SK-N-MC (cell line): Measurements from ENCODE around the gene MRPS10.
"Not testable (repeated sequence)": the region's sequence is repeated elsewhere in the genome, so short reads cannot be mapped to it uniquely, and the experiment has no call there.

Source experiments
- DNase-seq: peaks from one replicate; pipeline ENCODE4 v3.0.0-alpha.2; 2011; ENCODE audit warnings: low read depth, low spot score
- H3K27ac ChIP-seq: fragments of 200-600 bp; sonication (generic); 2 replicates; pipeline ENCODE4 v1.5.1; 2016; ENCODE audit warnings: mixed run types
- H3K36me3 ChIP-seq: fragments of 200-600 bp; sonication (generic); 2 replicates; pipeline ENCODE4 v1.6.1; 2017; ENCODE audit warnings: antibody characterized with exemption, low read length, mixed read lengths; ENCODE audit not compliant: insufficient read depth
- H3K4me3 ChIP-seq: fragments of 200-600 bp; sonication (generic); 2 replicates; pipeline ENCODE4 v1.5.1; 2016
- H3K9ac ChIP-seq: fragments of 200-600 bp; sonication (generic); 2 replicates; pipeline ENCODE4 v1.8.0; 2017; ENCODE audit warnings: mixed run types, mixed read lengths; ENCODE audit not compliant: insufficient read length
- H3K9me3 ChIP-seq: fragments of 200-600 bp; sonication (generic); 2 replicates; pipeline ENCODE4 v1.6.1; 2017; ENCODE audit warnings: low read depth, mild to moderate bottlenecking, antibody characterized with exemption, low read length, moderate library complexity, mixed read lengths
- EZH2 ChIP-seq: fragments of 200-600 bp; sonication (generic); IDR thresholded peaks from one replicate; pipeline ENCODE4 v1.6.1; 2017; ENCODE audit warnings: antibody characterized with exemption
- FOXP2 ChIP-seq: optimal IDR thresholded peaks from 2 replicates; pipeline ENCODE3; 2011; ENCODE audit warnings: mild to moderate bottlenecking, moderate library complexity; ENCODE audit not compliant: insufficient read depth; ENCODE audit errors: extremely low read length, control extremely low read depth
- POLR2AphosphoS5 ChIP-seq: IDR thresholded peaks from 2 replicates; pipeline ENCODE4 v1.6.1; 2012; ENCODE audit warnings: mild to moderate bottlenecking, low read depth, low read length, borderline replicate concordance

Gene MRPS10

GRCh38 chr6:42204768-42205282 is 12.8 kb downstream of the MRPS10 start:
- H3K36me3 ChIP-seq = peaks cover 29% of the 10 kb centered on the region
- no peak for DNase-seq
- no peaks in the 10 kb centered on the region for H3K9me3 ChIP-seq
- no peak overlapping the region for H3K9ac ChIP-seq
- no peak overlapping the region for H3K27ac ChIP-seq
- H3K4me3 ChIP-seq = no peak overlapping the region
- TF ChIP-seq EZH2 (no peak), POLR2AphosphoS5 (no peak), FOXP2 (no peak)

- no peak overlapping the region for H3K27ac ChIP-seq
These were observed 14.5 kb downstream of the MRPS10 start for GRCh38 chr6:42203183-42203582.

GRCh38 chr6:42202131-42202915 is 15.3 kb downstream of the MRPS10 start:
- not testable (repeated sequence) for H3K4me3 ChIP-seq, H3K36me3 ChIP-seq, H3K9ac ChIP-seq, H3K9me3 ChIP-seq, DNase-seq, H3K27ac ChIP-seq

More at GRCh38 chr6:42203183-42203582, 14.5 kb downstream of the MRPS10 start:
- Histone ChIP-seq H3K9me3 (no peaks in the 10 kb centered on the region), H3K4me3 (no peak overlapping the region), H3K36me3 (peaks cover 13% of the 10 kb centered on the region), H3K9ac (no peak overlapping the region)
- TF ChIP-seq EZH2 (no peak), FOXP2 (no peak), POLR2AphosphoS5 (no peak)
- no peak for DNase-seq

GRCh38 chr6:42201382-42201781 is 16.3 kb downstream of the MRPS10 start:
- H3K27ac ChIP-seq = no peak overlapping the region
- H3K4me3 ChIP-seq = no peak overlapping the region
- no peak for DNase-seq
- H3K36me3 ChIP-seq = peaks cover 3% of the 10 kb centered on the region
- no peak for TF ChIP-seq FOXP2
- H3K9ac ChIP-seq = no peak overlapping the region
- no peaks in the 10 kb centered on the region for H3K9me3 ChIP-seq

DNA sequence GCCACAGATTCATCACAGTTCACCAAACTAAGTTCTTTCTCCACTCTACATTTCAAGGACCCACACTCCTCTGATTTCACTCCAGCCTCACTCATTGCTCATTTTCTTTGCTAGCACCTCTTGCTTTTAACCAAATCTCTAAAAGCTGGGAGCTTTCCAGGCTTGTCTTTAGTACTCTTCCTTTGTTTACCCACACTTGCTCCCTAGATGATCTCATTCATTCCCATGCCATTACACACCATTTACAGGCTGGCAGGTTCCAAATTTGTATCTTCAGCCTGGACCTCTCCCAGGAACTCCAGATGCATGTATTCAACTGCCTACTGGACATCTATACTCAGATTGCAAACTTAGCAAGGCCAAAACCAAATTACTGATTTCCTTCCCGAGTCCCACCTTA is 17.6 kb downstream of the MRPS10 start:
- Histone ChIP-seq H3K9me3 (no peaks in the 10 kb centered on the region), H3K36me3 (no peaks in the 10 kb centered on the region; the same call in 1 of the 2 replicates), H3K27ac (no peak overlapping the region), H3K9ac (no peak overlapping the region), H3K4me3 (no peak overlapping the region)
- no peak for DNase-seq
- TF ChIP-seq EZH2 = no peak
- no peak for TF ChIP-seq POLR2AphosphoS5
- no peak for TF ChIP-seq FOXP2

DNA sequence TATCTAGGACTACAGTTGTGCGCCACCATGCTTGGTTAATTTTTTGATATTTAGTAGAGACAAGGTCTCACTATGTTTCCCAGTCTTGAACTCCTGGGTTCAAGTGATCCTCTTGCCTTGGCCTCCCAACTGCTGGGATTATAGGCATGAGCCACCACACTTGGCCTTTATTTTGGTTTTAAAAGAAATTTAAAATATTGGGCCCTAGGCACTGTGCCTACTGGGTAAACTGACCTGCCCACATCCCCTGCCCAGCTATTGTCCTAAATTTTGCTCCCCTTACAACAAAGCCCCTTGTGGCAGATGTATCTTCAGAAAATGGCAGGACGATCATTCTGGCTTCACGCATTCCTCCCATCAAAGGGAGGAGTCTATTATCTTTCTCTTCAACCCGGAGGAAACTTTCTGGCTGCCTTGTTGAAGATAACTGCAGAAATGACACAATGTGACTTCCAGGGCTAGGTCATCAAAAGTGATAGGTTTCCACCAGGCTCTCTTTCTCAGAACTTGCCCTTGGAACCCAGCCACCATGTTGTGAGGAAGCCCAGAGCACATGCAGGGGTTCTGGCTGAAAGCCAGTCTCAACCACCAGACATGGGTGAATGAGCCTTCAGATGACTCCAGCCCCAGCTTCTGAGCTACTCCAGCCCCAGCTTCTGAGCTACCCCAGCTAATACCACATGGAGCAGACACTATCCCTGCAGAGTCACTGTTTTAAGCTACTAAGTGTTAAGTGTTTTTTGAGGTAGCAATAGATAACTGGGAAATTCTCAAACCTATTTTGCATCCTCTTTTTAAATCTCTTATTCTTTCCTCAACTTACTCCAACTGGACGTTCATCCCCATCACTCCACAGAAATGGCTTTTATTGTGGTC is 18.3 kb downstream of the MRPS10 start:
- no peak for TF ChIP-seq POLR2AphosphoS5
- no peak for TF ChIP-seq EZH2
- no peak for TF ChIP-seq FOXP2
- H3K4me3 ChIP-seq = no peak overlapping the region
- H3K9me3 ChIP-seq = no peaks in the 10 kb centered on the region
- H3K27ac ChIP-seq = no peak overlapping the region
- H3K36me3 ChIP-seq = no peaks in the 10 kb centered on the region
- no peak for DNase-seq
- H3K9ac ChIP-seq = no peak overlapping the region

GRCh38 chr6:42197555-42198362 is 19.9 kb downstream of the MRPS10 start:
- no peak overlapping the region for H3K9ac ChIP-seq
- H3K36me3 ChIP-seq = no peaks in the 10 kb centered on the region
- DNase-seq = no peak
- no peaks in the 10 kb centered on the region for H3K9me3 ChIP-seq
- TF ChIP-seq POLR2AphosphoS5 = no peak
- TF ChIP-seq EZH2 = no peak
- no peak for TF ChIP-seq FOXP2
- no peak overlapping the region for H3K4me3 ChIP-seq
- no peak overlapping the region for H3K27ac ChIP-seq

- H3K36me3 ChIP-seq = no peaks in the 10 kb centered on the region
- no peak for DNase-seq
- H3K27ac ChIP-seq = no peak overlapping the region
- H3K9me3 ChIP-seq = no peaks in the 10 kb centered on the region
- TF ChIP-seq EZH2 (no peak), FOXP2 (no peak), POLR2AphosphoS5 (no peak)
- no peak overlapping the region for H3K4me3 ChIP-seq
- H3K9ac ChIP-seq = no peak overlapping the region
These were observed 22.2 kb downstream of the MRPS10 start for GRCh38 chr6:42195415-42195814.
